Measurements from ENCODE around the gene SLC7A8. TPM values are rescaled to one million over a fixed set of nuclear protein-coding genes. Genes with fewer than 3 reads are reported as not detected.

SLC7A8 gene
- total and polyA plus RNA-seq, 2 of the 4 experiments (the other 2 are of a cell fraction) = 0.31 TPM; not detected in 1

DNA sequence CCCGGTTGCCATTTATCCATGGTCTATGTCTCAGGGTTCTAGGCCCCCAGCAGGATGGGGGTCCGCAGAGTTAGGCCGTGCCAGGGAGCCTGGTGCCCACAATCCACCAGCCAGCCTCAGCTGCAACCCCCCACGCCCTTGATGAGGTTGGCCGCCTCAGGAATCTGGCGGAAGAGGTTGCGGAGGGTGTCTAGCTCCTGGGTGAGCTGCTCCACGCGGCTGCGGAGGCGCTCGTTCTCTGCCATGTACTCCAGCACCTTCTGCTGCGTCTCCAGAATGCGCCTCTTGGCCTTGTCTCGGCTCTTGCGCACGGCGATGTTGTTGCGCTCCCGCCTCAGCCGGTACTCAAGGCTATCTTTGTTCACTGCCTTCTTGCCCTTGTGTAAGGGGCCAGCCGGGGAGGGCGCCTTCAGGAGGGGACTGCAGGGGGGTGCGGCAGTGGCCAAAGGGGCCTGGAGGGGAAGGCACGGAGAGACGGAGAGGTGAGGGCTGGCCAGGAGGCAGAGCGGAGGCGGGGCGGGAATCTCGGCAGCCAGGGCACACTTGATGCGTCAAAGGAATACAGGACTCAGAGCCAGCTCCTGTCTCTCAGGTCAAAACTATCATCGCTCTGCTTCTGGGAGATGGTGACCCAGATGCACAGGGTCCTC, 66.0 kb downstream of the SLC7A8 start:
- no peak overlapping the region for H3K9ac ChIP-seq (ENCODE audit: low read depth, low read length)
- H3K27me3 ChIP-seq (ENCODE audit: control insufficient read depth, insufficient read depth, low read length) = no peaks in the 10 kb centered on the region
- no peak overlapping the region for H2AFZ ChIP-seq (replicated peaks; ENCODE audit: low read length, poor library complexity)
- H2AK9ac ChIP-seq (replicated peaks; ENCODE audit: low read depth, low read length, poor library complexity) = no peak overlapping the region
- H3K14ac ChIP-seq (replicated peaks; ENCODE audit: low read depth, low read length) = no peak overlapping the region
- H3K4me2 ChIP-seq (ENCODE audit: low read depth, low read length) = no peak overlapping the region
- H4K8ac ChIP-seq (ENCODE audit: low read depth in 2 of 2, low read length in 2 of 2) = no peak overlapping the region
- no peak overlapping the region for H3K56ac ChIP-seq (ENCODE audit: extremely low read depth, insufficient read depth, low read length)
- DNase-seq (no peak), ATAC-seq (ENCODE audit: low read depth) (no peak)
- H4K20me1 ChIP-seq (ENCODE audit: insufficient read depth, low read length) = no peaks in the 10 kb centered on the region
- no peak overlapping the region for H3K27ac ChIP-seq (ENCODE audit: insufficient read depth, low read length)
- ChIA-PET POLR2A (ENCODE audit: unreplicated experiment) (no interaction called here), CTCF (interaction anchor here (1.5 kb wide), 1 partner anchor 48 kb away, joined by 3 read pairs; no protein-coding TSS in a partner anchor)
- intact Hi-C loops (cut with micrococcal nuclease) = no loop called here
- no peak overlapping the region for H3K4me3 ChIP-seq (ENCODE audit: insufficient read depth, low read depth, low read length)
- no peak overlapping the region for H2BK5ac ChIP-seq (ENCODE audit: low read depth, low read length, poor library complexity, severe bottlenecking)
- no peaks in the 10 kb centered on the region for H3K36me3 ChIP-seq (ENCODE audit: control insufficient read depth, insufficient read depth, low read length)
- WGBS, 2 experiments (ENCODE audit: extremely low coverage in 2 of 2, insufficient read length in 1 of 2) = 94% methylated on average over 29 of the region's 32 CpGs; no CpG with 5 or more reads in 1 of the 2 experiments
- H4K91ac ChIP-seq (ENCODE audit: insufficient read depth, low read depth, low read length) = no peak overlapping the region
- H2BK20ac ChIP-seq (ENCODE audit: low read depth, low read length) = 0 out of 2 replicates have a peak overlapping the region, but pooled peaks have one; percentile 37
- H3K18ac ChIP-seq (ENCODE audit: low read depth, low read length) = no peak overlapping the region
- peak overlapping the region; percentile 35 for H2BK120ac ChIP-seq (ENCODE audit: low read depth, low read length)
- peak overlapping the region; percentile 73; the same call in 1 of the 2 replicates for H3K4ac ChIP-seq (ENCODE audit: low read depth, low read length)
- no peak overlapping the region for H3K23ac ChIP-seq (ENCODE audit: low read depth, low read length)
- H4K5ac ChIP-seq (ENCODE audit: low read depth, low read length) = no peak overlapping the region
- peaks cover 9 to 10% of the 10 kb centered on the region in 2 experiments; a peak in 2 of 4 replicates for H3K79me1 ChIP-seq (ENCODE audit: low read depth in 1 of 2, low read length in 2 of 2)
- TF ChIP-seq CEBPB (IDR thresholded peaks at IDR 0.05; ENCODE audit: low read depth, low read length) = no peak
- no peak for TF ChIP-seq CHD1 (IDR thresholded peaks at IDR 0.05; ENCODE audit: low read depth, low read length)
- no peak for TF ChIP-seq MAFK (IDR thresholded peaks at IDR 0.05; ENCODE audit: low read depth, low read length)
- TF ChIP-seq, protein P1, sequence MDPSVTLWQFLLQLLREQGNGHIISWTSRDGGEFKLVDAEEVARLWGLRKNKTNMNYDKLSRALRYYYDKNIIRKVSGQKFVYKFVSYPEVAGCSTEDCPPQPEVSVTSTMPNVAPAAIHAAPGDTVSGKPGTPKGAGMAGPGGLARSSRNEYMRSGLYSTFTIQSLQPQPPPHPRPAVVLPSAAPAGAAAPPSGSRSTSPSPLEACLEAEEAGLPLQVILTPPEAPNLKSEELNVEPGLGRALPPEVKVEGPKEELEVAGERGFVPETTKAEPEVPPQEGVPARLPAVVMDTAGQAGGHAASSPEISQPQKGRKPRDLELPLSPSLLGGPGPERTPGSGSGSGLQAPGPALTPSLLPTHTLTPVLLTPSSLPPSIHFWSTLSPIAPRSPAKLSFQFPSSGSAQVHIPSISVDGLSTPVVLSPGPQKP (IDR thresholded peaks at IDR 0.05; ENCODE audit: borderline replicate concordance, low read depth, low read length) = no peak
- no peak for TF ChIP-seq SMC3 (IDR thresholded peaks at IDR 0.05; ENCODE audit: low read depth, low read length)
- TF ChIP-seq RCOR1 (IDR thresholded peaks at IDR 0.05; ENCODE audit: insufficient replicate concordance, low read length) = no peak
- TF ChIP-seq, protein P2, sequence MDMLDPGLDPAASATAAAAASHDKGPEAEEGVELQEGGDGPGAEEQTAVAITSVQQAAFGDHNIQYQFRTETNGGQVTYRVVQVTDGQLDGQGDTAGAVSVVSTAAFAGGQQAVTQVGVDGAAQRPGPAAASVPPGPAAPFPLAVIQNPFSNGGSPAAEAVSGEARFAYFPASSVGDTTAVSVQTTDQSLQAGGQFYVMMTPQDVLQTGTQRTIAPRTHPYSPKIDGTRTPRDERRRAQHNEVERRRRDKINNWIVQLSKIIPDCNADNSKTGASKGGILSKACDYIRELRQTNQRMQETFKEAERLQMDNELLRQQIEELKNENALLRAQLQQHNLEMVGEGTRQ (IDR thresholded peaks at IDR 0.05; ENCODE audit: low read depth, low read length) = no peak
- no peak for TF ChIP-seq MAZ (IDR thresholded peaks at IDR 0.05; ENCODE audit: borderline replicate concordance, low read depth, low read length)
- TF ChIP-seq NFE2L2 (IDR thresholded peaks at IDR 0.05; ENCODE audit: low read depth, low read length) = no peak
- TF ChIP-seq POLR2A (IDR thresholded peaks at IDR 0.05; ENCODE audit: low read depth, low read length) = no peak
- no peak for TF ChIP-seq BHLHE40 (IDR thresholded peaks at IDR 0.05; ENCODE audit: low read depth, low read length)
- no peak for TF ChIP-seq RFX5 (IDR thresholded peaks at IDR 0.05; ENCODE audit: low read depth, low read length)
- TF ChIP-seq, protein P3, sequence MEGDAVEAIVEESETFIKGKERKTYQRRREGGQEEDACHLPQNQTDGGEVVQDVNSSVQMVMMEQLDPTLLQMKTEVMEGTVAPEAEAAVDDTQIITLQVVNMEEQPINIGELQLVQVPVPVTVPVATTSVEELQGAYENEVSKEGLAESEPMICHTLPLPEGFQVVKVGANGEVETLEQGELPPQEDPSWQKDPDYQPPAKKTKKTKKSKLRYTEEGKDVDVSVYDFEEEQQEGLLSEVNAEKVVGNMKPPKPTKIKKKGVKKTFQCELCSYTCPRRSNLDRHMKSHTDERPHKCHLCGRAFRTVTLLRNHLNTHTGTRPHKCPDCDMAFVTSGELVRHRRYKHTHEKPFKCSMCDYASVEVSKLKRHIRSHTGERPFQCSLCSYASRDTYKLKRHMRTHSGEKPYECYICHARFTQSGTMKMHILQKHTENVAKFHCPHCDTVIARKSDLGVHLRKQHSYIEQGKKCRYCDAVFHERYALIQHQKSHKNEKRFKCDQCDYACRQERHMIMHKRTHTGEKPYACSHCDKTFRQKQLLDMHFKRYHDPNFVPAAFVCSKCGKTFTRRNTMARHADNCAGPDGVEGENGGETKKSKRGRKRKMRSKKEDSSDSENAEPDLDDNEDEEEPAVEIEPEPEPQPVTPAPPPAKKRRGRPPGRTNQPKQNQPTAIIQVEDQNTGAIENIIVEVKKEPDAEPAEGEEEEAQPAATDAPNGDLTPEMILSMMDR (conservative IDR thresholded peaks at IDR 0.05; ENCODE audit: low read depth, low read length) = no peak
- H2AK5ac ChIP-seq (ENCODE audit: low read depth, low read length) = peak overlapping the region; percentile 32
- dilution Hi-C loops (cut with HindIII; ENCODE audit: low sequenced_read_pairs, unreplicated experiment) = no loop called here
- H3K4me1 ChIP-seq (ENCODE audit: control insufficient read depth, insufficient read depth, low read length) = peaks cover 32% of the 10 kb centered on the region
- BruUV-seq (replicated peaks) = no TSS peak
- no peaks in the 10 kb centered on the region for H3K9me3 ChIP-seq (ENCODE audit: control insufficient read depth, insufficient read depth, low read length)
- H3K9me1 ChIP-seq (ENCODE audit: insufficient read depth, low read length) = peaks cover 35% of the 10 kb centered on the region
- H2BK15ac ChIP-seq (ENCODE audit: low read depth, low read length) = peak overlapping the region; percentile 52; the same call in 1 of the 3 replicates
- in situ Hi-C loops (cut with MboI; ENCODE audit: low sequenced_read_pairs) = loop anchor here (10.0 kb wide), 1 partner anchor 187 kb away; the partner anchor contains the start of genes BCL2L2 and PPP1R3E

Measured in IMR-90 (cell line).